Vagina (tissue), 2 donors: ENCODE results near the gene LOXL4. TPM values are rescaled to one million over a fixed set of nuclear protein-coding genes. Genes with fewer than 3 reads are reported as not detected.
A peak's percentile ranks its signal among the peaks of the same experiment; 100 is the strongest.

Experiments
- DNase-seq, 2 donors: peaks; one replicate each; pipeline ENCODE4 v3.0.0-alpha.2; 2017; ENCODE audit errors: extremely low spot score in 2 of 2
- H3K27ac ChIP-seq: fragments of 200-600 bp; sonication (generic); one replicate; pipeline ENCODE4 v1.5.1; 2019
- H3K27me3 ChIP-seq: fragments of 200-600 bp; sonication (generic); one replicate; pipeline ENCODE4 v1.5.1; 2019
- H3K36me3 ChIP-seq, 2 donors: fragments of 200-600 bp; sonication (generic); one replicate each; pipeline ENCODE4 v1.5.1; 2017 to 2019
- H3K4me1 ChIP-seq: fragments of 200-600 bp; sonication (generic); one replicate; pipeline ENCODE4 v1.5.1; 2019
- H3K4me3 ChIP-seq, 2 donors: fragments of 200-600 bp; sonication (generic); 1 replicate in 1 of 2; 2 replicates in 1 of 2; pipeline ENCODE4 v1.5.1; 2016 to 2019
- H3K9me3 ChIP-seq: fragments of 200-600 bp; sonication (generic); one replicate; pipeline ENCODE4 v1.5.1; 2019
- POLR2A ChIP-seq, 2 donors: fragments of 450-650 bp; IDR thresholded peaks; one replicate each; pipeline ENCODE4 v1.6.1; 2017; ENCODE audit warnings: antibody characterized with exemption in 2 of 2, mild to moderate bottlenecking in 2 of 2, moderate library complexity in 2 of 2
- POLR2AphosphoS5 ChIP-seq, 2 donors: sonication (generic); formaldehyde crosslinking; IDR thresholded peaks; one replicate each; pipeline ENCODE4 v1.9.0; 2017; ENCODE audit warnings: antibody characterized with exemption in 2 of 2, mild to moderate bottlenecking in 2 of 2, low read depth in 1 of 2; ENCODE audit not compliant: insufficient read depth in 1 of 2
- intact Hi-C: fragments of 100-400 bp; cut with DNase I; formaldehyde crosslinking; loops from one replicate; pipeline ENCODE4 v1.15.1; 2023
- total RNA-seq: library from RNA; depleted of rRNA; stranded (reverse); fragments of >200 nt; gene quantifications from one replicate; pipeline ENCODE4 v1.2.3, GENCODE V29; 2016
- TF ChIP-seq, protein P1 (sequence below), 3 experiments: fragments of 450-650 bp in 2 of 3; fragments of 200-600 bp in 1 of 3; sonication (generic) in 1 of 3; IDR thresholded peaks; one replicate each; pipeline ENCODE4 v1.5.1; 2017 to 2019; ENCODE audit warnings: antibody characterized with exemption in 3 of 3, mild to moderate bottlenecking in 2 of 3, moderate library complexity in 2 of 3

Gene LOXL4
- total RNA-seq, 1 donor from 2014 or later: 5.2 TPM

DNA sequence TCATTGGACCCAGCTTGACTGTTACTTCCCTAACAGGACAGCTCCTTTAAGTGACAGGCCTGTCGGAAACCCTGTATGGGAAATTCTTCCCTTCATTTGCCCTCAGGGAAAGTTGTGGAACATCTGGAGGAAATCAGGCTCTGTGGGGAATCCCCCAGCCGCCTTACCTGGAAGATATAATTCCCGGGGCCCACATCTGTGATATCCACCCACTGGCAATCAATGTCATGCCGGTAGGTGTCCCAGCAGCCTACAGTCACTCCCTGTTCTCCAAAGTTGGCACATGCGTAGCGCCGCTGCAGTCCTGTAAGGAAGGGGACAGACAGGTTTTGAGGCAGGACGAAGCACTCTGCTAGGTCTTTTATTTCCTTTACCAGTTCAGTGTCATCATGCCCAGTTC lies 16.6 kb downstream of the LOXL4 start:
- peak in 1 of 2 donors; percentile 74 for DNase-seq
- Histone ChIP-seq H3K36me3 (peaks cover 0 to 30% of the 10 kb centered on the region in 2 donors), H3K27ac (no peak overlapping the region), H3K4me1 (no peaks in the 10 kb centered on the region), H3K27me3 (no peaks in the 10 kb centered on the region), H3K4me3 (no peak overlapping the region), H3K9me3 (no peaks in the 10 kb centered on the region)
- intact Hi-C loops: no loop called here
- TF ChIP-seq POLR2A (IDR thresholded peaks at IDR 0.05) (no peak), POLR2AphosphoS5 (IDR thresholded peaks at IDR 0.05; ENCODE audit: insufficient read depth in 1 of 2, low read depth in 1 of 2) (no peak)
- TF ChIP-seq, protein P1, sequence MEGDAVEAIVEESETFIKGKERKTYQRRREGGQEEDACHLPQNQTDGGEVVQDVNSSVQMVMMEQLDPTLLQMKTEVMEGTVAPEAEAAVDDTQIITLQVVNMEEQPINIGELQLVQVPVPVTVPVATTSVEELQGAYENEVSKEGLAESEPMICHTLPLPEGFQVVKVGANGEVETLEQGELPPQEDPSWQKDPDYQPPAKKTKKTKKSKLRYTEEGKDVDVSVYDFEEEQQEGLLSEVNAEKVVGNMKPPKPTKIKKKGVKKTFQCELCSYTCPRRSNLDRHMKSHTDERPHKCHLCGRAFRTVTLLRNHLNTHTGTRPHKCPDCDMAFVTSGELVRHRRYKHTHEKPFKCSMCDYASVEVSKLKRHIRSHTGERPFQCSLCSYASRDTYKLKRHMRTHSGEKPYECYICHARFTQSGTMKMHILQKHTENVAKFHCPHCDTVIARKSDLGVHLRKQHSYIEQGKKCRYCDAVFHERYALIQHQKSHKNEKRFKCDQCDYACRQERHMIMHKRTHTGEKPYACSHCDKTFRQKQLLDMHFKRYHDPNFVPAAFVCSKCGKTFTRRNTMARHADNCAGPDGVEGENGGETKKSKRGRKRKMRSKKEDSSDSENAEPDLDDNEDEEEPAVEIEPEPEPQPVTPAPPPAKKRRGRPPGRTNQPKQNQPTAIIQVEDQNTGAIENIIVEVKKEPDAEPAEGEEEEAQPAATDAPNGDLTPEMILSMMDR (IDR thresholded peaks at IDR 0.05): no peak

- no peak overlapping the region for H3K4me3 ChIP-seq
- no peaks in the 10 kb centered on the region for H3K4me1 ChIP-seq
- H3K27ac ChIP-seq: no peak overlapping the region
- no peaks in the 10 kb centered on the region for H3K27me3 ChIP-seq
- DNase-seq: no peak
- intact Hi-C loops: no loop called here
- TF ChIP-seq POLR2A (IDR thresholded peaks at IDR 0.05) (no peak), POLR2AphosphoS5 (IDR thresholded peaks at IDR 0.05; ENCODE audit: insufficient read depth in 1 of 2, low read depth in 1 of 2) (no peak)
- TF ChIP-seq, protein P1 (IDR thresholded peaks at IDR 0.05): no peak
- H3K36me3 ChIP-seq: peaks cover 0 to 44% of the 10 kb centered on the region in 2 donors
- H3K9me3 ChIP-seq: no peaks in the 10 kb centered on the region
Measured at GRCh38 chr10:98249134-98249533, 18.9 kb downstream of the LOXL4 start.

- intact Hi-C loops: no loop called here
- TF ChIP-seq, protein P1 (IDR thresholded peaks at IDR 0.05): no peak
- TF ChIP-seq POLR2AphosphoS5 (IDR thresholded peaks at IDR 0.05; ENCODE audit: insufficient read depth in 1 of 2, low read depth in 1 of 2) (no peak), POLR2A (IDR thresholded peaks at IDR 0.05) (no peak)
- H3K27me3 ChIP-seq: no peaks in the 10 kb centered on the region
- H3K4me1 ChIP-seq: no peaks in the 10 kb centered on the region
- H3K9me3 ChIP-seq: no peaks in the 10 kb centered on the region
- no peak overlapping the region for H3K4me3 ChIP-seq
- peak in 1 of 2 donors; percentile 64 for DNase-seq
- peaks cover 0 to 45% of the 10 kb centered on the region in 2 donors for H3K36me3 ChIP-seq
- H3K27ac ChIP-seq: no peak overlapping the region
Measured at GRCh38 chr10:98248018-98248417, 20.0 kb downstream of the LOXL4 start.

DNA sequence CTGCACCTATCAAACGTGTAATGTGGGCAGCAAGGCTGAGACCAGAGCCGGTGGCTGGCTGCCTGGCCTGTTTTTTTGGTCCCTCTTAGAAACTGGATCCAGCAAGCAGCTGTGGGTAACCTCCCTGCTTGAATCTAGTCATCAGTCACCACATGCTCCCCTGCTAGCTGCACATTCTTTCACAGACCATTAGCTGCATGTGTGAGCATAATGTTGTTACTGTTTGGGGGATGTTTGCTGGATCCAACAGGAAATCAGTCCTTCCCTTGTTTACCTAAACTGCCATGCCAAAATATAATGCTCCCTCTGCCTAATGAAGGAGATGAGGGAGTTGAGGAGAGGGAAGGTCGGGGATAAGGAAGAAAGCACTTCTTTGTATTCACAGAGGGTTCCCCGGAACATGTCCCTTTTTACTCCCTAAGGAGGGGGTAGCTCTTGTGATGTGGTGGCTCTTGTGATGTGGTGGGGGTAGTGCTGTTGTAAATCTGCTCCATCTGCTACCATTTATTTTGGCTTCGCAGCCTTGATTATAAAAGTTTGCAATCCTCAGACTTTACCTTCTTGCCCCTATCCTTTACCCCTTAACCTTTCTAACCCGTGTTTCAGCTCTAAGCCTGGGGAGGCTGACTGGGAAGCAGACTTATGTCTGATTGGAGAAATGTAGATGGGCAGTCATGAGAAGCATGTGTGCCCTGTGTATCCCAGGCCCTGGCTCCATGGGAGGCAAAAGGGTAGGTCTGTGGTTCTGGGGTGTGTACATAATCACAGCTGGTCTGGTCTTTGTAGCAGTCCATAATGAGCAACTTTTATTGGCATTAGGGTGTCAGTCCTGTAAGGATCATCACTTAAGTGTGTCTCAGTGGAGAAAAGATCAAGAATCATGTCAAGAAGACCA lies 20.8 kb downstream of the LOXL4 start:
- TF ChIP-seq, protein P1 (IDR thresholded peaks at IDR 0.05): no peak
- TF ChIP-seq POLR2AphosphoS5 (IDR thresholded peaks at IDR 0.05; ENCODE audit: insufficient read depth in 1 of 2, low read depth in 1 of 2) (no peak), POLR2A (IDR thresholded peaks at IDR 0.05) (no peak)
- Histone ChIP-seq H3K4me1 (no peaks in the 10 kb centered on the region), H3K27ac (no peak overlapping the region), H3K9me3 (no peaks in the 10 kb centered on the region), H3K27me3 (no peaks in the 10 kb centered on the region), H3K4me3 (no peak overlapping the region), H3K36me3 (peaks cover 0 to 45% of the 10 kb centered on the region in 2 donors)
- intact Hi-C loops: no loop called here
- peak in 1 of 2 donors; percentile 71 for DNase-seq

GRCh38 chr10:98244586-98244985 lies 23.4 kb downstream of the LOXL4 start:
- H3K9me3 ChIP-seq: no peaks in the 10 kb centered on the region
- H3K36me3 ChIP-seq: peaks cover 0 to 44% of the 10 kb centered on the region in 2 donors
- no peak for TF ChIP-seq POLR2A (IDR thresholded peaks at IDR 0.05)
- TF ChIP-seq POLR2AphosphoS5 (IDR thresholded peaks at IDR 0.05; ENCODE audit: insufficient read depth in 1 of 2, low read depth in 1 of 2): no peak
- TF ChIP-seq, protein P1 (IDR thresholded peaks at IDR 0.05): no peak
- no peak for DNase-seq
- H3K4me1 ChIP-seq: no peaks in the 10 kb centered on the region
- no peaks in the 10 kb centered on the region for H3K27me3 ChIP-seq
- H3K27ac ChIP-seq: no peak overlapping the region
- intact Hi-C loops: no loop called here
- no peak overlapping the region for H3K4me3 ChIP-seq
